HFFc6 (cell line): Measurements from ENCODE around the gene ADAMTS15. TPM values are rescaled to one million over a fixed set of nuclear protein-coding genes. Genes with fewer than 3 reads are reported as not detected.

ENCODE experiments used
- DNase-seq: peaks from one replicate; pipeline ENCODE4 v3.0.0-alpha.2; 2018
- H3K27ac Mint-ChIP-seq: 2 replicates; pipeline ENCODE4 v1.8.0; 2020; ENCODE audit warnings: mild to moderate bottlenecking, mixed read lengths
- H3K27me3 Mint-ChIP-seq: 2 replicates; pipeline ENCODE4 v1.8.0; 2021; ENCODE audit warnings: mild to moderate bottlenecking, moderate library complexity, mixed read lengths; ENCODE audit not compliant: insufficient read depth
- H3K36me3 Mint-ChIP-seq: 2 replicates; pipeline ENCODE4 v1.8.0; 2021; ENCODE audit warnings: low read depth, mixed read lengths
- H3K4me1 Mint-ChIP-seq: 2 replicates; pipeline ENCODE4 v1.8.0; 2020; ENCODE audit warnings: low read depth, mixed read lengths
- H3K4me3 Mint-ChIP-seq: 2 replicates; pipeline ENCODE4 v1.8.0; 2020; ENCODE audit warnings: mild to moderate bottlenecking, moderate library complexity, mixed read lengths
- H3K9me3 Mint-ChIP-seq: 2 replicates; pipeline ENCODE4 v1.8.0; 2020; ENCODE audit warnings: mild to moderate bottlenecking, mixed read lengths
- CTCF ChIP-seq: fragments of 200-600 bp; sonication (generic); IDR thresholded peaks from 2 replicates; pipeline ENCODE4 v1.5.0; 2021; ENCODE audit warnings: antibody characterized with exemption, mild to moderate bottlenecking
- total RNA-seq, 6 experiments: library from RNA; stranded (reverse); fragmentation: NEBNext Ultra II Directional; extraction: Animal tissue kit (Norgen Biotek cat#: 25700); gene quantifications; 2 replicates in 1 of 6; 3 replicates in 5 of 6; pipeline ENCODE4 v1.2.3, GENCODE V29; 2021

ADAMTS15 gene
- total RNA-seq, 6 experiments from 2014 or later, result 0.21 to 1.1 (median 0.94) TPM

GRCh38 chr11:130431801-130432200, 16.6 kb upstream of the ADAMTS15 start:
- Mint-ChIP-seq H3K27ac (no peak overlapping the region), H3K4me3 (no peak overlapping the region), H3K27me3 (peaks cover 29% of the 10 kb centered on the region), H3K9me3 (no peaks in the 10 kb centered on the region), H3K4me1 (peaks cover 14% of the 10 kb centered on the region), H3K36me3 (no peaks in the 10 kb centered on the region)
- 0 out of 2 replicates have a peak, but pooled peaks have one; percentile 3 for TF ChIP-seq CTCF
- peak; percentile 37 for DNase-seq

- Mint-ChIP-seq H3K9me3 (no peaks in the 10 kb centered on the region), H3K27me3 (peaks cover 23% of the 10 kb centered on the region), H3K4me1 (peaks cover 8% of the 10 kb centered on the region), H3K4me3 (no peak overlapping the region), H3K27ac (no peak overlapping the region), H3K36me3 (no peaks in the 10 kb centered on the region)
- no peak for TF ChIP-seq CTCF
- no peak for DNase-seq
These were observed 15.1 kb upstream of the ADAMTS15 start for GRCh38 chr11:130433357-130433756.

GRCh38 chr11:130434521-130435223, 13.8 kb upstream of the ADAMTS15 start:
- no peak overlapping the region for H3K27ac Mint-ChIP-seq
- H3K27me3 Mint-ChIP-seq, result peaks cover 11% of the 10 kb centered on the region
- H3K4me1 Mint-ChIP-seq, result no peaks in the 10 kb centered on the region
- no peaks in the 10 kb centered on the region for H3K36me3 Mint-ChIP-seq
- H3K4me3 Mint-ChIP-seq, result no peak overlapping the region
- peak; percentile 66 for DNase-seq
- H3K9me3 Mint-ChIP-seq, result no peaks in the 10 kb centered on the region
- peak; percentile 90 for TF ChIP-seq CTCF

- peak; percentile 50 for DNase-seq
- Mint-ChIP-seq H3K4me3 (no peak overlapping the region; the same call in 1 of the 2 replicates), H3K27me3 (peaks cover 5% of the 10 kb centered on the region), H3K4me1 (no peaks in the 10 kb centered on the region), H3K36me3 (no peaks in the 10 kb centered on the region), H3K9me3 (no peaks in the 10 kb centered on the region), H3K27ac (no peak overlapping the region; the same call in 1 of the 2 replicates)
- TF ChIP-seq CTCF, result no peak
These were observed 12.8 kb upstream of the ADAMTS15 start for GRCh38 chr11:130435671-130436070.

GRCh38 chr11:130436171-130436570, 12.3 kb upstream of the ADAMTS15 start:
- Mint-ChIP-seq H3K27ac (no peak overlapping the region), H3K9me3 (no peaks in the 10 kb centered on the region)
- TF ChIP-seq CTCF, result no peak

More at GRCh38 chr11:130436171-130436570, 12.3 kb upstream of the ADAMTS15 start:
- Mint-ChIP-seq H3K4me3 (no peak overlapping the region), H3K36me3 (no peaks in the 10 kb centered on the region), H3K27me3 (peaks cover 1% of the 10 kb centered on the region), H3K4me1 (no peaks in the 10 kb centered on the region)
- DNase-seq, result no peak
